Muscle layer of duodenum (tissue), 2 donors: ENCODE data around the gene COX7A2L.

Experiments used
- H3K27ac ChIP-seq: one replicate; pipeline ENCODE4 v1.7.0; 2013; ENCODE audit warnings: mild to moderate bottlenecking, low read length
- H3K27me3 ChIP-seq: one replicate; pipeline ENCODE4 v1.7.0; 2013; ENCODE audit warnings: low read depth, mild to moderate bottlenecking, control low read depth, low read length
- H3K36me3 ChIP-seq, 2 donors: one replicate each; pipeline ENCODE4 v1.7.0; 2013; ENCODE audit warnings: low read length in 2 of 2, control low read depth in 1 of 2, mild to moderate bottlenecking in 1 of 2; ENCODE audit not compliant: insufficient read depth in 2 of 2, control insufficient read depth in 1 of 2
- H3K4me1 ChIP-seq, 2 donors: one replicate each; pipeline ENCODE4 v1.7.0; 2013; ENCODE audit warnings: low read length in 2 of 2, mild to moderate bottlenecking in 2 of 2, control low read depth in 1 of 2, moderate library complexity in 1 of 2; ENCODE audit not compliant: insufficient read depth in 2 of 2, control insufficient read depth in 1 of 2
- H3K4me3 ChIP-seq, 2 donors: one replicate each; pipeline ENCODE4 v1.7.0; 2013; ENCODE audit warnings: low read length in 2 of 2, low read depth in 1 of 2, mild to moderate bottlenecking in 1 of 2
- H3K9me3 ChIP-seq, 2 donors: one replicate each; pipeline ENCODE4 v1.7.0; 2013; ENCODE audit warnings: low read length in 2 of 2, control low read depth in 1 of 2, mild to moderate bottlenecking in 1 of 2; ENCODE audit not compliant: control insufficient read depth in 1 of 2
- donor health status: healthy.

The COX7A2L gene

GRCh38 chr2:42312106-42312505 lies 48.9 kb downstream of the COX7A2L start:
- Histone ChIP-seq H3K27me3 (no peaks in the 10 kb centered on the region), H3K27ac (no peak overlapping the region)

DNA sequence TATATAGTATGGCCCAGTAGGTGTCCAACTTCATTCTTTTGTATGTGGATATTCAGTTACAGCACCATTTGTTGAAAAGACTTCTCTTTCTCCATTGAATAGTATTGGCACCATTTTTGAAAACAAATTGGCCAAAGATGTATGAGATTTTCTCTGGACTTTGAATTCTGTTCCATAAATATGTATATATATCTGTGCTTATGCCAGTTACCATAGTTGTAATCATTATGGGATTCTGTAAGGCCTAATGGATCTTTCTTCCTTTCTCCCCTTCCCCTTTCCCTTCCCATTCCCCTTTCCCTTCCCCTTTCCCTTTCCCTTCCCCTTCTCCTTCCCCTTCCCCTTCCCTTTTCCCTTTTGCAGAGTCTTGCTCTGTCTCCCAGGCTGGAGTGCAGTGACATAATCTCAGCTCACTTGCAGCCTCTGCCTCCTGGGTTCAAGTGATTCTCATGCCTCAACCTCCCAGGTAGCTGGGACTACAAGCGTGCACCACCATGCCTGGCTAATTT lies 51.0 kb downstream of the COX7A2L start:
- H3K4me1 ChIP-seq, result no peaks in the 10 kb centered on the region
- no peaks in the 10 kb centered on the region for H3K27me3 ChIP-seq
- no peak overlapping the region for H3K4me3 ChIP-seq
- H3K36me3 ChIP-seq, result peaks cover 9 to 11% of the 10 kb centered on the region in 2 donors
- H3K27ac ChIP-seq, result no peak overlapping the region
- H3K9me3 ChIP-seq, result no peaks in the 10 kb centered on the region

More at GRCh38 chr2:42312106-42312505, 48.9 kb downstream of the COX7A2L start:
- Histone ChIP-seq H3K36me3 (peaks cover 11 to 18% of the 10 kb centered on the region in 2 donors), H3K4me1 (no peaks in the 10 kb centered on the region), H3K4me3 (no peak overlapping the region), H3K9me3 (no peaks in the 10 kb centered on the region)

GRCh38 chr2:42309366-42309765 lies 51.7 kb downstream of the COX7A2L start:
- no peaks in the 10 kb centered on the region for H3K4me1 ChIP-seq
- H3K27ac ChIP-seq, result no peak overlapping the region
- no peak overlapping the region for H3K4me3 ChIP-seq
- no peaks in the 10 kb centered on the region for H3K9me3 ChIP-seq
- no peaks in the 10 kb centered on the region for H3K27me3 ChIP-seq
- peaks cover 15% of the 10 kb centered on the region in 2 donors for H3K36me3 ChIP-seq

DNA sequence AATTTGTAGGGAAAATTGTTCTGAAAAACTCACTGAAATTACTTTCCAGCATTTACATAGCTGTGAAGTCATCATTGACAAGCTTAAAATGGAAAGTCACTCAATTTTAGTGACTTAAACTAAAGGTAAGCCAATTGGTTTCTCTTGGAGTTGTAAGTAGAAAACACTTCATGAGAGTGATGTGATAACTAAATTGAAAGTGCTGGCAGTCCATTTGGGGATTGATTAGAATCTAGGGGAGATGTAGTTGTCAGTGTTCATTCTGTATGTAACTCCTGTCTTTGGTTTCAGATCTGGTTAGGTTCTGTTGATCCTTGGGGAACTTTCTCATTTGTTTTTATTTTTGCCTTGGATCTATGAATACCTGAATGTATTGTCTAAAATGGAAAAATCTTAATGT lies 53.8 kb downstream of the COX7A2L start:
- peaks cover 26 to 28% of the 10 kb centered on the region in 2 donors for H3K36me3 ChIP-seq

DNA sequence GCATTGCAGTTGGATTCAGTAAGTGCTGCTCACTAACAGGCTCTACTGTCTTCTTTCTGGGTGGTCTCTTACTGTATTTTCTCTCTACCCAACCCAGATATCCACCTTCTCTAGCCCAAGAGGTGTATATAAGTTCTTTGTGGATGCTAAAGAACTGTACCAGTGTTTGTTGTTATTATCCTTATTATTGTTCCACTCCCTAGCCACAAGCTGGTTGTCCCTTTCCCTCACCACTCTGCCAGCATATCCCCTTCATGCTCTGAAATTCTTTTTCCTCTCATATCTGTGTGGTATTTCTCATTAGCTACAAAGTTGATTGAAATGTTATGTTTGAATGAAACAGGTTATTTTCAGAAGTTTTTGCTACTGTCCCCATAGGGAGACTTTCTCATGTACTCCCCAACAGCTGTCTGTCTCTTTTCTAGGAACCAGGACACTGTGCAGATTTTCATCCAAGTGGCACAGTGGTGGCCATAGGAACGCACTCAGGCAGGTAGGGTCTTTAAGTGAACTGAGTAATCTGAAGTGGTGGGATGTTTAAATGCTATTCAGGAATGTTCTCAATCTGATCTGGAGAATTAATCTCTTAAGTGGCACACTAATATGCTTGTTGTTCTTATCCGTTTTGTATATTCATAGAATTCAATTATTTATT lies 56.8 kb downstream of the COX7A2L start:
- no peaks in the 10 kb centered on the region for H3K4me1 ChIP-seq
- no peak overlapping the region for H3K4me3 ChIP-seq
- H3K27ac ChIP-seq, result no peak overlapping the region
- H3K9me3 ChIP-seq, result no peaks in the 10 kb centered on the region
- H3K36me3 ChIP-seq, result peaks cover 30 to 41% of the 10 kb centered on the region in 2 donors
- no peaks in the 10 kb centered on the region for H3K27me3 ChIP-seq

More for the DNA sequence above, 53.8 kb downstream of the COX7A2L start:
- H3K4me1 ChIP-seq, result no peaks in the 10 kb centered on the region
- no peak overlapping the region for H3K4me3 ChIP-seq
- no peaks in the 10 kb centered on the region for H3K27me3 ChIP-seq
- no peak overlapping the region for H3K27ac ChIP-seq
- H3K9me3 ChIP-seq, result no peaks in the 10 kb centered on the region

DNA sequence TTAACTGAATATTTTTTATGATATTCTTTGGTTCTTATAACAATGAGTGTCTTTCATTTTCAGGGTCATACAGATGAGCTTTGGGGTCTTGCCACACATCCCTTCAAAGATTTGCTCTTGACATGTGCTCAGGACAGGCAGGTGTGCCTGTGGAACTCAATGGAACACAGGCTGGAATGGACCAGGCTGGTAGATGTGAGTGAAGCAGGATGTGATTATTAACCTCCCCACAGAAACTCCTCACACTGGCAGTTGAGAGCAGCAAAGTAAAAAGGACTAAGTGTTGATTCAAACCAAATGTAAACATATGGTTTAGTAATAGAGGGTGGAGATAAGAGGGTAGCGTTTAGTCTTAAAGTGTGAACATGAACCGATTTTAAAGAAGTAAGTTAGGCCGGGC lies 57.8 kb downstream of the COX7A2L start:
- no peaks in the 10 kb centered on the region for H3K4me1 ChIP-seq
- H3K36me3 ChIP-seq, result peaks cover 27 to 41% of the 10 kb centered on the region in 2 donors
- no peaks in the 10 kb centered on the region for H3K9me3 ChIP-seq
- H3K4me3 ChIP-seq, result no peak overlapping the region
- no peak overlapping the region for H3K27ac ChIP-seq
- no peaks in the 10 kb centered on the region for H3K27me3 ChIP-seq

DNA sequence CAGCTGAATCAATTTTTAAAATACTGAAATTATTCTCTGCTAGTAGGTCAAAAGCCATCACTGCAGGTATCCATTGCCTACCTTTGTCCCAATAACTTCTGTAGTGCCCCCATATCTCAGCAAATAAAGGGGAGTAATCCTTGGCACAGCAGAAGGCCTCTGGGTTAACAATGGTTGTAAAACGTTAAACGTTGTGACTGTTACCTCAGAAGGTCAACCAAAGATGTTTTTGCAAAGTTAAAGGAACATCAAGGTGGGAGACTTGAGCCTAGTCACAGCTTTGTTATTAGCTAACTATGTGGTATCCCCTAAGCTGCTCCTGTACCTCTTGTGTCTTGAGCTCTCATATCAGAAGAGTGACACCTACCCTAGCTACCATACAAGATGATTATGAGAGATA lies 60.5 kb downstream of the COX7A2L start:
- no peaks in the 10 kb centered on the region for H3K9me3 ChIP-seq
- no peaks in the 10 kb centered on the region for H3K27me3 ChIP-seq
- peaks cover 37 to 39% of the 10 kb centered on the region in 2 donors for H3K36me3 ChIP-seq
- H3K4me3 ChIP-seq, result no peak overlapping the region
- H3K4me1 ChIP-seq, result no peaks in the 10 kb centered on the region
- no peak overlapping the region for H3K27ac ChIP-seq
